Caco-2 (cell line): ENCODE data around the gene SRM. TPM values are rescaled to one million over a fixed set of nuclear protein-coding genes. Genes with fewer than 3 reads are reported as not detected.

Source experiments
- BruUV-seq: library from RNA; stranded (reverse); fragments of 400-500 nt; replicated peaks from 2 replicates; lab custom pipeline; 2021; lab: Mats Ljungman, UMichigan
- CTCF ChIA-PET: fragments of 300-600 bp; sonication (Branson Sonifier 250); formaldehyde crosslinking; loops from one replicate; lab custom pipeline; 2022; ENCODE audit warnings: antibody characterized with exemption; lab: Charles Lee
- POLR2A ChIA-PET: fragments of 300-600 bp; sonication (Branson Sonifier 250); formaldehyde crosslinking; loops from one replicate; lab custom pipeline; 2022; ENCODE audit warnings: antibody characterized with exemption; lab: Charles Lee
- DNase-seq, 2 experiments: peaks; one replicate each; pipeline versions ENCODE4 v3.0.0 to v3.0.0-alpha.2; 2020 to 2022
- H3K27me3 ChIP-seq: replicated peaks from 2 replicates; pipeline ENCODE4 v1.6.0; 2011; ENCODE audit warnings: low read length; ENCODE audit not compliant: control insufficient read depth, insufficient read depth
- H3K36me3 ChIP-seq: 2 replicates; pipeline ENCODE4 v1.5.1; 2011; ENCODE audit warnings: low read length; ENCODE audit not compliant: control insufficient read depth, insufficient read depth
- H3K4me1 ChIP-seq: fragments of 250-450 bp; sonication (Bioruptor Pico); 2 replicates; pipeline ENCODE4 v1.5.1; 2020; ENCODE audit warnings: mild to moderate bottlenecking
- H3K4me3 ChIP-seq: 2 replicates; pipeline ENCODE4 v1.5.1; 2011; ENCODE audit warnings: low read depth, mild to moderate bottlenecking, control low read depth, low read length
- H3K9me3 ChIP-seq: fragments of 250-450 bp; sonication (Bioruptor Pico); 2 replicates; pipeline ENCODE4 v1.5.1; 2020; ENCODE audit warnings: mild to moderate bottlenecking, moderate library complexity
- H3K27ac Mint-ChIP-seq: one replicate; pipeline ENCODE4 v1.8.0; 2022; ENCODE audit warnings: mixed read lengths; ENCODE audit not compliant: unreplicated experiment
- H3K27me3 Mint-ChIP-seq: one replicate; pipeline ENCODE4 v1.8.0; 2022; ENCODE audit warnings: mixed read lengths; ENCODE audit not compliant: insufficient read depth, unreplicated experiment
- H3K36me3 Mint-ChIP-seq: one replicate; pipeline ENCODE4 v1.8.0; 2022; ENCODE audit warnings: mild to moderate bottlenecking, mixed read lengths; ENCODE audit not compliant: insufficient read depth, unreplicated experiment
- H3K4me1 Mint-ChIP-seq: one replicate; pipeline ENCODE4 v1.8.0; 2022; ENCODE audit warnings: low read depth, mixed read lengths; ENCODE audit not compliant: unreplicated experiment
- H3K4me3 Mint-ChIP-seq: one replicate; pipeline ENCODE4 v1.8.0; 2022; ENCODE audit warnings: mild to moderate bottlenecking, moderate library complexity, mixed read lengths; ENCODE audit not compliant: unreplicated experiment
- H3K9me3 Mint-ChIP-seq: one replicate; pipeline ENCODE4 v1.8.0; 2022; ENCODE audit warnings: mixed read lengths; ENCODE audit not compliant: unreplicated experiment
- CTCF ChIP-seq, 2 experiments: fragments of 200-600 bp in 1 of 2; IDR thresholded peaks; 1 replicate in 1 of 2; 2 replicates in 1 of 2; pipeline versions ENCODE4 v1.5.1 to v1.8.0; 2011 to 2022; ENCODE audit warnings: antibody characterized with exemption in 1 of 2, control low read depth in 1 of 2, inconsistent platforms in 1 of 2, low read depth in 1 of 2, low read length in 1 of 2, mild to moderate bottlenecking in 1 of 2, moderate library complexity in 1 of 2; ENCODE audit not compliant: insufficient read depth in 1 of 2, severe bottlenecking in 1 of 2, unreplicated experiment in 1 of 2
- intact Hi-C: fragments of 100-400 bp; cut with micrococcal nuclease; formaldehyde crosslinking; loops from one replicate; pipeline ENCODE4 v1.10.0; 2022; ENCODE audit not compliant: unreplicated experiment
- total RNA-seq: library from RNA; stranded (reverse); gene quantifications from 2 replicates; pipeline ENCODE4 v1.2.3, GENCODE V29; 2022

The SRM gene
- total RNA-seq, 1 experiment from 2014 or later = 125 TPM

GRCh38 chr1:11013160-11013531 is 46.7 kb downstream of the SRM start:
- no peak for TF ChIP-seq CTCF (IDR thresholded peaks at IDR 0.05; ENCODE audit: insufficient read depth in 1 of 2, low read depth in 1 of 2, low read length in 1 of 2, severe bottlenecking in 1 of 2, unreplicated experiment in 1 of 2)
- Histone ChIP-seq H3K36me3 (peaks cover 2% of the 10 kb centered on the region), H3K4me1 (peaks cover 8% of the 10 kb centered on the region), H3K27me3 (no peaks in the 10 kb centered on the region), H3K9me3 (no peaks in the 10 kb centered on the region), H3K4me3 (peak overlapping the region; percentile 98)
- H3K27ac Mint-ChIP-seq = peak overlapping the region; percentile 99
- no TSS peak for BruUV-seq
- H3K36me3 Mint-ChIP-seq = peaks cover 57% of the 10 kb centered on the region
- H3K27me3 Mint-ChIP-seq = no peaks in the 10 kb centered on the region
- POLR2A ChIA-PET = interaction anchor here (1.1 kb wide), 1 partner anchor 47 kb away, joined by 3 read pairs; the partner anchor contains the start of gene SRM
- CTCF ChIA-PET = no interaction called here
- intact Hi-C loops = no loop called here
- H3K9me3 Mint-ChIP-seq = no peaks in the 10 kb centered on the region
- H3K4me1 Mint-ChIP-seq = peaks cover 6% of the 10 kb centered on the region
- DNase-seq = no peak
- peak overlapping the region; percentile 82 for H3K4me3 Mint-ChIP-seq

- intact Hi-C loops = no loop called here
- Histone ChIP-seq H3K4me3 (peak within 1 kb of the TSS; percentile 98), H3K4me1 (peaks cover 8% of the 10 kb centered on the region), H3K36me3 (peaks cover 2% of the 10 kb centered on the region), H3K9me3 (no peaks in the 10 kb centered on the region), H3K27me3 (no peaks in the 10 kb centered on the region)
- peak; percentile 85 to 92 for DNase-seq
- ChIA-PET CTCF (interaction anchor here (0.6 to 1.5 kb wide), 4 partner anchors 25 to 1000 kb away, joined by 3 read pairs; no protein-coding TSS in a partner anchor), POLR2A (interaction anchor here (0.6 to 1.2 kb wide), 5 partner anchors 33 to 309 kb away, joined by 3 to 4 read pairs (median 3); partner anchors contain the start of gene SRM)
- peaks cover 6% of the 10 kb centered on the region for H3K4me1 Mint-ChIP-seq
- TF ChIP-seq CTCF (IDR thresholded peaks at IDR 0.05; ENCODE audit: insufficient read depth in 1 of 2, low read depth in 1 of 2, low read length in 1 of 2, severe bottlenecking in 1 of 2, unreplicated experiment in 1 of 2) = no peak
- peak within 1 kb of the TSS; percentile 99 for H3K27ac Mint-ChIP-seq
- BruUV-seq = no TSS peak
- H3K4me3 Mint-ChIP-seq = peak within 1 kb of the TSS; percentile 82
- H3K27me3 Mint-ChIP-seq = no peaks in the 10 kb centered on the region
- H3K36me3 Mint-ChIP-seq = peaks cover 53% of the 10 kb centered on the region
- H3K9me3 Mint-ChIP-seq = no peaks in the 10 kb centered on the region
These were observed 47.3 kb downstream of the SRM start, which contains the start of gene TARDBP for GRCh38 chr1:11012260-11013159. Gene TARDBP, plus strand, starts transcription at chr1:11012654. Its CDS starts 1,074 bp downstream, at chr1:11013728.

Other genes starting within 250 kb of the SRM start
- gene TARDBP, start 47.4 kb downstream of the SRM start, total RNA-seq = 177 and 181 TPM in 2 replicates
- 0.32 and 0.50 TPM in 2 replicates for gene MASP2, start 12.8 kb downstream of the SRM start, total RNA-seq
- 80.8 and 83.7 TPM in 2 replicates for gene EXOSC10, start 39.9 kb upstream of the SRM start, total RNA-seq
- not detected in 2 replicates for gene ANGPTL7, start 129.3 kb upstream of the SRM start, total RNA-seq
- gene MTOR, start 202.5 kb upstream of the SRM start, total RNA-seq = 41.4 and 45.7 TPM in 2 replicates
- gene UBIAD1, start 213.2 kb upstream of the SRM start, total RNA-seq = 13.9 and 17.0 TPM in 2 replicates